T-helper 2 cell treated with Interferon-gamma antibody and Interleukin-4, amounts not matched to agents 100 ng/mL and 5 ng/mL, for 36 hours (primary cell): ENCODE results near the gene KIF2A. TPM values are rescaled to one million over a fixed set of nuclear protein-coding genes. Genes with fewer than 3 reads are reported as not detected.

Source experiments
- intact Hi-C: fragments of 100-400 bp; cut with micrococcal nuclease; formaldehyde crosslinking; loops from one replicate; pipeline ENCODE4 v1.15.1; 2023
- total RNA-seq: library from RNA; stranded (reverse); gene quantifications from 2 replicates; pipeline ENCODE4 v1.2.3, GENCODE V29; 2022

KIF2A gene
- 174 and 177 TPM in 2 replicates for total RNA-seq

DNA sequence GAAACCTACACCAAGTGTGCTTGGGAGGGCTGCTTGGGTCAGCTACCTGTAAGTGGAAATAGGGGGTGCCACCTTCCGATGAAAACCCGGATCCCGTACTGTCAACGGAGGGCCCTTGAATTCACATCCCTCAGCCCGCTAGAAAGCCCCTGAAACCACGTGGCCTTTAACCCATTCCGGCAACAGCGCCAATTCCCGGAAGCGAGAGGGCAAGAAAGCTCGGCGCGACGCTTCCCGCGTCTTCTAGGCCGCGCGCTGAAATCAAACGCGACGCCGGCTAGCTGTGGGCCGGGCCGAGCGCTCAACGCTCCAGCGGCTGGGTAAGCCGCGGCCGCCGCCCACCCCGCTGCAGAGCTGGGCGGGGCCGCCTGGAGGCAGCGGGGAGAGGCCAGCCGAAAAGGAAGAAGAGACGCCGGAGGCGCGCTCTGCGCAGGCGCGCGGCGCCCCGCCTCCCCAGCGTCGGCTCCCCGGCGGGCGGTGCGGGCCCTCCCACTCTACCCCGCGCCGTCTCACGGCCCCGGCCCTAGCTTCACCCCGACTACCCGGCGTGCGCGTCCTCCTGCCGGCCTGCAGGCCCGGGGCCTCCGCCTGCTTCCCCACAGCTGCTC is at the start of gene KIF2A:
Gene KIF2A, plus strand, starts transcription at position 492 of the 608 bp plus-strand sequence. CDS start 267 bp downstream, outside the sequence.
- intact Hi-C loops, result loop anchor here (1.0 to 5.0 kb wide), 10 partner anchors 9 to 974 kb away; partner anchors contain the start of genes DIMT1, IPO11 and ZSWIM6

DNA sequence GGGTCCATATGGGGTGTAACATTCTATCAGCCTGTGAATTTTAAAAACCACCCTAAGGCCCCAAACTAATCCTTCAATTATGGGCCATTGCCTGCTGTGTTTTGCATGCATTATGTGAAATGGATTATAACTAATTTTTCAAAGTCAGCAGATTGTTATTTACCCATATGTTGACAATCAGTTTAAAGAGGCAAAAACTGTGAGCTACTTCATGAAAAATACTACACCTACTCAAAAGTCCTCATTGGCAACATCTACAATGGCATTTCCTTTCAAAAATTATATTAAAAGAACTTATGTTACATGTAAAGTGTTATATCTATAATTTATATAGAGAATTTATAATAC is 49.0 kb upstream of the KIF2A start:
- intact Hi-C loops, result loop anchor here (2.0 kb wide), 2 partner anchors 20 to 50 kb away; partner anchors contain the start of gene KIF2A

DNA sequence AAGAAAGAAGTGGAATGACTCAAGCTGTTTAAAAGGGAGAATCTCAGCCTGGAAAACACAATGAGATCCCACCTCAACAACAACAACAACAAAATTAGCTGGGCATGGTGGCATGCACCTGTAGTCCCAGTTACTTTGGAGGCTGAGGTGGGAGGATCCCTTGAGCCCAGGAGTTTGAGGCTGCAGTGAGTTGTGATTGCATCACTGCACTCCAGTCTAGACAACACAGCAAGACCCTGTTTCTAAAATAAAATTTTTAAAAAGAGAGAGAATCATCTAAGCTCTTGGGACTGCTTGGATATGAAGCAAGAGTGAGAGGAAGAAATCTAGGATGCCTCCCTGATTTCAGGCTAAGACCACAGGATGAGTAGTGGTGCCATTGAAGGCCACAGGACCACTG is 47.4 kb upstream of the KIF2A start:
- intact Hi-C loops, result no loop called here

DNA sequence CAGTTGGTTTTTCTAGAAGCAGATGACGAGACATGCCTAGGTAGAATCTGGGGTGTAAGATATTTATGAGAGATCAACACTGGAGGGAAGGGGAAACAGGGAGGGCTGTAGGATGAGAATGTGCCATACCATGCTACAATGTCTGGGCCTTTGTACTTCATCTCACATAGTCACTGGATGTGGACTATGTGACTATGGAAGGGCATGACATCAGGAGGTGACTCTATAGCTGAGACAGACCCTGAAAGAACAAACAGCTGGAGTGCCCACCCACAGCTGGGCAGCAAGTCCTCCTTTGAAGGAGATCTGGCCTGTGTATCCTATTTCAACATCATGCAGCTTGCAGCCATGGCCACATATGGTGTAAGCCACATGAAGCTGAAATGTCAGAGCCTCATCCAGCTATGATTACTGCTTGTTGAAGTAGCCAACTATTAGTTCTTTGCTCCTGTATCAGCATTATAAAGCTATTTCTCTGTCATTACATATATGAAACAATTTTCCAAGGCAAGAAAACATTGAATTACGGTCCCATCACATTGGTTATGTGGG is 46.2 kb upstream of the KIF2A start:
- intact Hi-C loops, result no loop called here

DNA sequence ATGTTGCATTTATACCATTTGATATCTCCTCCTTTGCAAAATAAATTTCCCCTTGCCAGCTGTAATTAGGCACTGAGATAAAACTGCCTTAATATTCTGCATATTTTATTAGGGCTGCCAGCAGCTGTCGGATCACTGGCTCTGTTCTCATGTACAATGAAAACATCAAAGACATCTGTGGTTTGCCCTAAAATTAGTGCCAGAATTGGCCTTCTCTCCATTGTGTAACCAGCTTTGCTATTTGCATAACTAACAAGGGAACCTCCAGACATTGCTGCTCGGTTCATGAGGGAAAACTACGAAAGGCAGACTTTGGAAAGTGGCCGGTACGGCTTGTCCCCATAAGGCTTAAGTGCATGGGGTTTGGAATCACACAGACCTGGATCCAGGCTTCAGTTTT is 45.5 kb upstream of the KIF2A start:
- intact Hi-C loops, result no loop called here

DNA sequence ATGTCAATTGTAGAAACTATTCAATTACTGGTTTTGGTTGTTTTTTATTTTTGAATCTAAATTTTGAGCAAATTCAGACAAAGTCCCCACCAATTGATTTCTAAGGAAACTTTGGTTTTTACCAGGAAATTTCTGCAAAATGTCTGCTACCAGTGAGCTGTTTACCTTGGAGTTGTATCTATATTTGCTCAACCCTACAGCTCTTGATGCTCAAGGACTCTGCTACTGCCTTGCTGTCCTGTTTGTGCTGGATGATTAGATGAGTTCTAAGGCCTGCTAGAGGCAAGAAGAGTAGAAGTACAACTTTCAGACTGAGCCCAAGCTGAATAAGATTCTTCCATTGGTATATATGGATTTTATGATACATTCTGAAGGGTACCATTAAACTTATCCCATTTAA is 42.6 kb upstream of the KIF2A start:
- intact Hi-C loops, result no loop called here

DNA sequence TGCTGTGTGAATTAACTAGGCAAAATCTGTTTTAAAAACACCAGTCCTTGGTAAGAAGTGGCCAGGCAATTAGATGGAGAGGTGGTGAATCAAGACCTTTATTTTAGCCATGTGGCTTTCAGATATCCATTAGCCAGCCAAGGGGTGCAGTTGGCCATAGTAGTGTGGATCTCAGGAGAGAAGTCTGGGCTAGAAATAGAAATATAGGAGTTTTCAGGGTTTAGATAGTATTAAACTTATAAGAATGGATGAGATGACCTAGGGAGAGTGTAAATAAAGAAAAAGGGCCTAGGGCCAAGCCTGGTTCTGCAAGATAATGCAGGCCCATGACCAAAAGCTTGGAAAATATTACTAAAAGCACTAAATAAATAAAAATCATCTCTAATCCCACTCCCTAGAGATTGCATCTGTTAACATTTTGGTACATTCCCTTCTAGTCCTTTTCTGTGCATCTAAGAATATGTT is 40.3 kb upstream of the KIF2A start:
- intact Hi-C loops, result no loop called here

DNA sequence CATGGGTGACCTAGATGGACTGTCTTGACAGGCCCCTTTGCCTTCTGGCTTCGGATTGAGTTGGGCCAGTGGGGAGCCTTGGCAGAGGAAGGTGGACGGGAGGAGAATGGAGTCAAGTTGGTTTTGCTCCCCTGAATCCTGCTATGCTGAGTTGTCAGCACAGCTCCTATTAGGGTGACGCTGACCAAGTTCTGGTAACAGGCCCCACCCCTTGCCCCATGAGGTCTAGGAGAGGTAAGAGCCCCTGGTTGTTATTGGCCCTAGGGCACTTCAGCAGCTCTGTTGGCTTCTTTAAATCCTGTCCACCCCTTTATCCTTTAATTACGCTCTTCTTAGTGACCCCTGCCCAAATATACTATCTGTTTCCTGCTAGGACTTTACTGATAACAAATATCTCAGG is 39.4 kb upstream of the KIF2A start:
- intact Hi-C loops, result no loop called here

DNA sequence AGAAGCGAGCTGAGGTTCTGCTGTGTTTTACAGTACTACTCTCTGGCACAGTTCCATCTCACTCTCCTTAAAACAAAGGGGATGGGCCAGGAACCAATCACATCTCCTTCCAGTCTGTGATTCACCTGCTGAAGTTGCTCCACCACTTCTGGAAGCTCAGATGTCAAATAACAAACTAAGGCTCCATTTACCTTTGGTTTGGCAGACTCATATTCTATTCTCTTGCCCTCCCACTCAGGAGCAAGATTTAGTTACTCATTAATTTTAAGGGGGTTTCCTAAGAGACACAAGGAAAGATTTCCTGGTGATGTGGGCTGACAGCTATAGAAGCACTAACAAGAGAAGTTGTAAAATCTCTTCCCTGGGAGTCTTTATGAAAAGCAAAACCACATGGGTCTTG is 37.8 kb upstream of the KIF2A start:
- intact Hi-C loops, result no loop called here

DNA sequence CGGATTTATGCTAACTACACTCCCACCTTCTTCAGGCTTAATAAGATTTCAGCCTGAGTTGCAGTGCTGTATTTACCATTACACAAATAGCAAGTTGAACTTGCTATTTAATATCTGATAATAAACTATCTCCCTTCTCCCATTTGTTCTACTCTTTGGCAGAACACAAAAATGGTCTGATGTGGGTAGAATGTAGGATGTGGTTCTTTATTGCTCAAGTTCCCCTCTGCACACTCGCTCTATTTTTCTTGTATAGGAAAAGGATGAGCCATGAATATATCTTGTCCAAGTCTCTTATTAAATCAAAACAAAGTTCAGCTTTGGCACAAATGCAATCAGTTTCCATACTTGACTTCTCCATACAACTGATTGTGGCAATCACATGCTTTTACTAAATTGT is 37.2 kb upstream of the KIF2A start:
- intact Hi-C loops, result no loop called here

DNA sequence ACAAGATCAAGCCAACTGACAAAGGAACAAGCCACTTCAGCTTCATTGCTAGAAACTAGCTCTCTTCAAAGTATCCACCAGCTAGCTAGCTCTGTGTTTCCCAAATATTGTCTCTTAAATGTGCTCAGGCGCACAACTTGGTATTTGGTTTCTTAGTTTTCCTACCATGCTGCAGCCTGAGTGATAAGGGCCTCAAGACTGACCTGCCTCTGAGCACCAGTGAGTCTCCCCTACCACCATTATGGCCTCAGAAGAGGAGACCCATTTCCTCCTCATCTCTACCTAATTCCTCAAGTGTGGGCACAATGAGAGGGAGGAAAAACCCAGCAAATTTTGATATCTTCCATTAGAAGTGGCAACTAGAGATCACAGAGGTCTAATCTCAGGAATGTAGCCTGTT is 34.6 kb upstream of the KIF2A start:
- intact Hi-C loops, result no loop called here

DNA sequence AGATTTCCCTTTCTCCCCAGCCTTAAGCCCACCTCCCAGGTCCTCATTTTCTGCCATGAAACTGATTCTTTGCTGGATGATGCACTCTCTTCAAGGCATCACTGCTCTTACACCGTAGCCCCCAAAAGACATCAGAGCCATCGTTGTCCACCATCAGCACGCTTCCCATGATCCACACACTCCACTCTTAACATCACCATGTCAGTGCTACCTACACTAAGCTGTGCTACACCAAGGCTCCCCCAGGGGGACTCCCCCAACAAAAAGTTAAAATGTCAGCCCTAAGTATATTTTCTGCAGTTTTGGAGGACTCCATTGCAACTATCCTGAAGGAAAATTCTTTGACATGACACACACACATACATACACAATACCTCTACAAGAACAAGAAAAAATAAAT is 34.1 kb upstream of the KIF2A start:
- intact Hi-C loops, result no loop called here

DNA sequence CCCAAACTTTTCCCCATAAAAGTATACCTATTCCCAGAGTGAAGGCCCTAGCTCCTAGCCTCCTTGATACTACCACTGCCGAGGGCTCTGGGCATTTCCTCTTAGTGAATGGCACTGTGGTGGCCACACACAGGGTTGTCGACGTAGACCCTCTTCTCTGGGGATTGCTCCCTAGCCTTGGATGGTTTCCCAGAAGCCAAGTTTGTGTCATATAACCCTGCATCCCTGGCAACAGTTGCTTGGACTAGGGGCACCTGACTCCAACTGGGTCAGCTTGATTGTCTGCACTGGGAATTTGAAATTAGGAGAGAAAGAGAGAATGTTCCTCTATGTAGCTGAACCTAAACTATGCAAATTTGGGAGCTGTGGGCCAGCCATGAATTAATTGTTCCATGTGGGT is 32.3 kb upstream of the KIF2A start:
- intact Hi-C loops, result no loop called here

DNA sequence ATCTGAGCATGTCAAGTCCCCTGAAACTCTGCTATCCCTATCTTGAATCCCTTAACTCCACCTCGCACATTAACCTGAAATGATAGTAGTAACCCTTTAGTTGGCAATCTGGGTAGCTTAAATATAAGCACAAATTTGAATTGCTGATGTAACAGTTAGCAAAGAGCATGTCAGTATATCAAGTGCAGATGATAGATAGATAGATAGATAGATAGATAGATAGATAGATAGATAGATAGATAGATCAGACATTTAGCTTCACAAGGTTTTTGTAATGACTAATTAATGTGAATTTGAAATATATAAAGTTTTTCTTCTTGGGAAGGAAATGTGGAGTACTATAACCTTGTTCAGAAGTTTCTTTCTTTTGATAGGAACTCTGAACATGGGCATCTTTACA is 30.4 kb upstream of the KIF2A start:
- intact Hi-C loops, result no loop called here

DNA sequence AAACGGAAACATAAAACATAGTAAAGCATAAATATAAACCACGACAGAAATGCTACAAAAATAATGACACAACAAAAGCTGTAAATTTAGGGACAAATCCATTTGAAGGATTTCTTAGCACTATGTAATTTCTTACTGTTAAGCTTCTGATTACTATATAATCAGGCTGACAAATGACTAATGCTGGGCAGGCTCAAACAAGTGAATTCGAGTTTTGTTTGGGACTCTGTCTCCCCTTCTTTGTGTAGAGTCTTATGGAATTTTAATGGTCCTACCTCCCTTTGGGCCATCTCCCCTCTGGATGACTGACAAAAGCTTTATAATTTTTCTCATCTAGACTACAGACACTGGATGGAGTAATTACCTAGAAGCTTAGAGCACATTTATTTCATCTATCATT is 24.6 kb upstream of the KIF2A start:
- intact Hi-C loops, result no loop called here

DNA sequence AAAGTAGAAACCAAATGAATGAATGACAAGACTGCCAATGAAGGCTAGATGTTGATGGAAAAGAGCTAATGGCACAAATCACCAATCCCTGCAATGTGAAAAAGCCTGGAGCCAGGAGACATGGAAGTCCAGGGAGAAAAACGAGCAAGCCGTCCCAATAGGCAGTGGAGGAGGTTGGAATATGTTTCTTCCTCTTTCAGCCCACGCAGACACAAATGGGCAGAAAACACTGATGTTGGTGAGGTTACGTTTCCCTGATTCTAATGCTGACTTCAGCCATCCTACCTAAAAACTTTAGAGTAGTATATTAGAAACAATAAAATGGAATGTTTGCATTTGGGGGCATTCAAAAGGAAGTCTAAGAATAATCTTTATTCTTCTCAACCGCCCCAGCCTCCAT is 23.9 kb upstream of the KIF2A start:
- intact Hi-C loops, result no loop called here

DNA sequence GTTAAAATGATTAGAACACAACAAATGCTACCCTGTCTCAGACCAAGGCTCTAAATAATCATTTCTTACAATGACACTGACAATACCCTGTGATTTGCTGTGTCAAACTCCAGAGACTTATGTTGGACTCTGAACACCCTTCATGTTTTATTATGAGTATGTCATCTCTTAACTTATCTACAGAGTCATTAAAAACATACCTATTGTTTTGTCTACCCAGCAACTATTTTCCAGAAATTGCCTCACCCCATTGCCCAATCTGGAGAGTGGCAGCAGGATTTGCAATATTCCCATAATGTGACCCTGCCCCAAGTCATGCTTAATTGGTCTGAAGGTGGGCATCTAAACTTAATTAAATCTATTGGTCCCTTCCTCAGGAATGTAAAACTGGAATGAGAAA is 23.0 kb upstream of the KIF2A start:
- intact Hi-C loops, result no loop called here

DNA sequence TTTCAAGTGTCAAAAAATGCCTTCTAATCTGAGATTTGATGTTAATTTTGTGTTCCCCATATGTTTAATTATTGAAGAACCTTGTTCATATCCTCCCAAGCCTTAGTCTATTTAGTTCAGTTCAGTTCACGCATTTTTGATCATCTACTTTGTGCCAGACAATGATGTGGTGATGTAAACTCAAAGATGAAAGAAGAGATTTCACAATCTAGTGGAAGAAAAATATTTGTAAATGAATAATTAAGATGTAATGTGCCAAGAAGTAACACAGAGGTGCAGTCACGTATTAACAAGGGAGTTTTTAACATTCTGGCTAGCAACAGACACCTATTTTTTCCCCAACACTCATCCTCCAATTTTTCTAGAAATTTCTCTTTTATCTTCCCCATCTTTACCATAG is 22.1 kb upstream of the KIF2A start:
- intact Hi-C loops, result loop anchor here (2.0 kb wide), 1 partner anchor 57 kb away; no protein-coding TSS in a partner anchor

DNA sequence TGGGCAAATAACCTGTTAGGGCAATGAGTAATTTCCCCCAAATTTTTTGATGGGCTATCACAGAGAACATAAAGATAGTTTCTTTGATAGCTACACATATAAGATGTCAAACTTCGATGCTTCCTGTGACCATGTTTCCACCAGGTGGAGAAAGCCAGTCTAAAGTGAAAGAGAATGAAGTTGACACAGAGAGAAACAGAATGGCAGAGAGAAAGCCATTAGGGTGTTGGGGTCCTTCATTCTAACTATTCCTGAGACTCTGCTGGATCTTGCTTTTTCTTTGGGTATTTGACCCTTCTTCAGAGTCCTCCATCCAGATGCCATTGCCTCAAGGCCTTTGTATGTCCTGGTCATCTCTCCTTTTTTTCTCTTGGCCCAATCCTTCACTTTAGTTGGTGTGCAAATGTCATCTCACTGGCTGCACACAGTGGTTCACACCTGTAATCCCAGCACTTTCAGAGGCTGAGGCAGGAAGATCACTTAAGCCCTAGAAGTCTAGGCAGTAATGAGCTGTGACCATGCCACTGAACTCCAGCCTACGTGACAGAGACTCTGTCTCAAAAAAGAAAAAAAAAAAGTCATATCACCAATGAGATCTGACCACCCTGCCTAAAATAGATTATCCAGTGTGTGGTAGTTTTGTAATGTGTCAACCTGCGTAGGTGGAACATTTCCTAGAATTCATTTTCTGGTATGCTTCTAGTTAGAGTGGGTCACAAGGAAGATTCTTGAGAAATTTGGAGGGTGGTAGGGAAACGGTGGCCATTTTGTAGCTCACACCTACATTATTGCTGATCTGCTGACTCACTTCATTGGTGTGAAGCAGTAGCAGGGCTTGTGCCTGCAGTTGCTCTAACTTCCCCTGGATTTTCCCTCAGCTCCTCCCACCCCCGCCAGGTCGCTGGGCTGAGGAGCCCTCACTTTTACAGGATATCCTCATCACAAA is 20.8 kb upstream of the KIF2A start:
- intact Hi-C loops, result loop anchor here (1.0 to 5.0 kb wide), 6 partner anchors 8 to 292 kb away; partner anchors contain the start of gene LRRC70

DNA sequence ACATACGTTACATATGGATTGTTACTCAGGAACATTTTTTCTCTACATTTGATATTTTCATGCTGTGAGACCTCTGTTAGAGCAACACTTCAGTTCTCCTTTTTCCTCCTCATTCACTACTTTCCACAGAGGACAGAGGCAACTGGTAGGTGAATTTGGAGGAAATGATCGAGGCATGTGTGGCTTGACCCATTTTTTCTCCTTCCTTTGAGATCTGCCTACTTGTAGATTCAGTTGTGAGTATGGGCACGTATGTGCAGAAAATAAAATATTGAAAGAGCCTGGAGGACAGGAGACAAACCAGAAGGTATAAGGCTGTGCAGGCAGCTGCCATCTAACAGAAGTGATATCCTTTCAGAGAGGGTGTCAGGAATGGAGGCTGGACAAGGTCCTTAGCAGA is 19.2 kb upstream of the KIF2A start:
- intact Hi-C loops, result loop anchor here (5.0 kb wide), 1 partner anchor 290 kb away; the partner anchor contains the start of gene LRRC70

DNA sequence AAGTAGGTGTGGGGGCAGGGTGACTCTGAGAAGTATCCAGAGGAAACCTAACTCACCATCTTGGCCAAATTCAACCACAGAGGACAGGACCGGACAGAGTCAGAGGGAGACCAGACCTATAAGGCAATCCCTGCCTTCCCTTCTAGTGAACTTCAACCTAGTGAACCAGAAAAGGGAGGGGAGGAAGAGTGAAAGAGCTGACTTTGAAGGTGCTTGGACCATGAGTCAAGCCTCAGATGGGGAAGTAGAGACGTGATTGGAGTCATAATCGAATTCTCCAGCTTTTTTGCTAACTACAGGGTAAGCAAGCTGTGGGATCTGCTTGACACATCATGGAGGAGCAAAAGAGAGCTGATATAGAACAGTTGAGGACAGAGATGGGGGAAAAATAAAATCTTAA is 18.8 kb upstream of the KIF2A start:
- intact Hi-C loops, result loop anchor here (5.0 kb wide), 1 partner anchor 290 kb away; the partner anchor contains the start of gene LRRC70

DNA sequence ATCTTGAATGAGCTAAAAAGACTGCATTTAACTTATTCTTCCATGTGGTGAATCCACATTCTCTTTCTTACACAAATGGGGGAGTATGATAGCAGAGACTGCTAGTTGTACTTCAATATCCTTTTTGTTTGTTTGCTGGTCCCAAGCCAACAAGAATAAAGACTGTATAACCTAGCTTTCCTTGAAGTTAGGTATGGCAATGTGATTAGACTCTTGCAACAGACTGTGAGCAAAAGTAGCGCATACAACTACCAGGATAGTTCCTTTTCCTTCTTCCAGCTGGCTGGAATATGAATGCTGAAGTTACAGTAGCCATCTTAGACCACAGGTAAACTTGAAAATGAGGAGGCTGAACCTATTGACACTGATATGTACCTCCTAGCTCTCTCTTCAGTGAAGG is 17.9 kb upstream of the KIF2A start:
- intact Hi-C loops, result loop anchor here (5.0 kb wide), 1 partner anchor 289 kb away; the partner anchor contains the start of gene LRRC70
